Measurements from ENCODE around the gene CAMK2N2. TPM values are rescaled to one million over a fixed set of nuclear protein-coding genes. Genes with fewer than 3 reads are reported as not detected.
A peak's percentile ranks its signal among the peaks of the same experiment; 100 is the strongest.
"Not testable (repeated sequence)": the region's sequence is repeated elsewhere in the genome, so short reads cannot be mapped to it uniquely, and the experiment has no call there.

The CAMK2N2 gene
- total RNA-seq, 1 experiment from 2014 or later: 1.6 TPM

DNA sequence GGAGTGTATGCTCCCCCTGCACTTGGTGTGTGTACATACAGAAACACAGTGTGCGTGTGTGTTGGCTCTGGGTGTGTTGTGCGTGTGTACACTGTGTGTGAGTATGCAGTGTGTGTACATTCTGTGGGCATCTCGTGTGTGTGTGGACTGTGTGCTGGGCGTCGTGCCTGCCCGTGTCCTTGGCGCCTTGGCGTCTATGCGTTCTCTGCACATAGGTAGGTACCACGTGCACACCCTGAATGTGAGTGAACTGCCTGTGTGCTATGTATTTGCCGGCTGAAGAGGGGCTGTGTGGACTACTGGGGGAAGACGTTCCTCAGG is 14.0 kb upstream of the CAMK2N2 start:
- no peak for DNase-seq (ENCODE audit: low spot score)

DNA sequence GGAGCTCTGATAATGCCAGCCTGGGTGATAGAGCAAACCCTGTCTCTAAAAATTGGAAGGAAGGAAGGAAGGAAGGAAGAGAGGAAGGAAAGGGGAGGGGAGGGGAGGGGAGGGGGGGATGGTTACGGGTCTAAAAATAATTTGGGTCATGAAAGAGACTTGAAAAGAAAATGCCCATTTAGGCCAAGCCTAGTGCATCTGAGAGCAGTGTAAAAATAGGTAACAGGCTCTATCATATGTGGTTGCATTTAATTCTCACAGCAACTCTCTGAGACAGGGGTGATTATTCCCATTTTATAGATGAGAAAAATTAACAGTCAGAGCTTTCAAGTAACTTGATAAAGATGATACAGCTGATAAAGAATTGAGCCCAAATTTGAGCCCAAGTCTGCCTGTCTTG is 10.9 kb upstream of the CAMK2N2 start:
- no peak for DNase-seq (ENCODE audit: low spot score)

DNA sequence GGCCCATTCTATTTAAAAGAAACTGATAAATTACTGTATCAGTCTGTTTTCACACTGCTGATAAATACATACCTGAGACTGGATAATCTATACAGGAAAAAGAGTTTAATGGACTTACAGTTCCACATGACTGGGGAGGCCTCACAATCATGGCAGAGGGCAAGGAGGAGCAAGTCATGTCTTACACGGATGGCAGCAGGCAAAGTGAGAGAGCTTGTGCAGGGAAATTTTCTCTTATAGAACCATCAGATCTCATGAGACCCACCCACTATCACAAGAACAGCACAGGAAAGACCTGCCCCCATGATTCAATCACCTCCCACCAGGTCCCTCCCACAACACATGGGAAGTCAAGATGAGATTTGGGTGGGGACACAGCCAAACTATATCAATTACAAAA is 5.9 kb upstream of the CAMK2N2 start:
- DNase-seq (ENCODE audit: low spot score): not testable (repeated sequence)

DNA sequence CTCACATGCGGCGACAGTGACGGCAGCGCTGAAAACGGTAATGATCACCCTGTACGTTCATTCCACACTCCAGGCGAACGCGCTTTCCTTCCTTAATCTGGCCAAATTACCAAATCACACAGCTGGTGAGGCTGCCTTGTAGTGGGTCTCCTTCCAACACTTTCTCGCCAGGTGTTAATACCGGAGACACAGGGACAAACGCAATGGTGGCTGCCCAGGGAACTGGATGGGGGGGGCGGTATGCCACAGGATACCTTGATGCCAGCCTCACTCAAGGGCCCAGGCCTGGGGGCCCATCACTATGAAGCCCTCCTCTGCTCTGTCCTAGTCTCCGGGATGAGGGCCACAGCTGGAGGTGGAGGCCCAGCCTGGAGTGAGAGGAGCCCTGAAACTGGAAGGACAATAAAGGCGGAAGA is 1.4 kb upstream of the CAMK2N2 start:
- no peak for DNase-seq (ENCODE audit: low spot score)

DNA sequence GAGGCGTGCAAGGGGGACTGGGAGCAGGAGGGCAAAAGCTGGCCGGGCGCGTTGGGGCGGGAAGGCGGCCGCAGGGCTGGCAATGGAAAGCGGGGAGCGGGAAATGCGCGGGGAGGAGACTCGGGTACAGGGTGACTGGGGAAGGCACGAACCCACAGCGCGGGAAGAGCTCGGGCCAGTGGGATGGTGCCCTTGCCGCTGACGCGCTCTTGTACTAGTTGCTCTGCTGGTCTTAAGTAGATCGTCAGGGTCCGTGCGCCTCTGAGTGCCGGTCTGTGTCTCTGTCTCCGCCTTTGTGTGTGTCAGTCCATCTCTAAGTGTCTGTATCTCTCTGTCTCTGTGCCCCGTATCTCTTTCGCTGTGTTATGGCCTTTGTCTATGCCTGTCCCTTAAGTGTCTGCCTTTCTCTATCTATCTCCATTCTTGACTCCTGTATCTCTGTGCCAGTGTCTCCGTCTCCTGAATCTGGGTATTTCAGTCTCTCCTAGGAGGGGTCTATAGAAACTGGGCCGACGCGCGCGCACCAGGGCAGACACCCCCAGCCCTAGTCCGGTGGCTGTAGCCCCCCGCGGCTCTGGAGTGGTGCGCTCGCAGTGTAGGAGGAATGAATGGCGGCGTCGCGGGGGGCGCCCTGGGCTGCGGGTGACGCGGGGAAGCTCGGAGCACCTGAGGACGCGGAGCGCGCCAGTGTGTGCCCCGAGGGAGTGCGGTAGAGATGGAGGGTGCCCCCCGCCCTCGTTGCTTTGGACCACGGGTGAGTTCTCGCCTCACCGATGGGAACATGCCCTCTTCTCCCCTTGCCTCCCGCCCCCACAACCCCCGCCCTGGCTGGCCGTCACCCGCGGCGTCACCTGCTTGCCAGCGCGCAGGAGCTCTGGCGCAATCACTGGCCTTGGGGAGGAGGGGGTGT is 756 bp upstream of the CAMK2N2 start:
- DNase-seq (ENCODE audit: low spot score): peak; percentile 45

DNA sequence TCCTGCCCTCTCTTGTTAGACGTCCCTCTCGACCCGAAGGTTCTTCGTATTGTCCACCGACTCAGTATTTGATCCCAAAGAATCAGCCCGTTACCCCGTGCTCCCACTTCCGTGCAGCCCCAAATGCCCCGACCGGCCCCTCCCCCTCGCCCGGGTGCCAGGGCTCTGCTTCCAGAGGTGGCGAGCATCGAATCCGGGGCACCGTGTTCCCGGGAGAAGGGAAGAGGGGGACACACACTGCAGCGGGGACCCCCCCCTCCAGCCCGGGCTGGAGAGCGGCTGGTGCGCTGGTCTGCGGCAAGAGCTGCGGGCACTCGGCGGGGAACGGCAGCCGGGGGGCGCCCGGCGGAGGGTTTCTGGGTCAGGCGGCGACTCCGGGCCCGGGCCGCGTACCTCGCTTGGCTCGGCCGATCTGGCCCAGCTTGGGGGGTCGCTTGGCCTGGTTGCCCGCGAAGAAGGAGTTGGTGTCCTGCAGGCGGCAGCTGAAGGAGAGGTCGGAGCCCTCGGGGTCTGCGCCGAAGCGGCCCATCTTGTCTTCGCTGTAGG is 556 bp downstream of the CAMK2N2 start:
- DNase-seq (ENCODE audit: low spot score): no peak

DNA sequence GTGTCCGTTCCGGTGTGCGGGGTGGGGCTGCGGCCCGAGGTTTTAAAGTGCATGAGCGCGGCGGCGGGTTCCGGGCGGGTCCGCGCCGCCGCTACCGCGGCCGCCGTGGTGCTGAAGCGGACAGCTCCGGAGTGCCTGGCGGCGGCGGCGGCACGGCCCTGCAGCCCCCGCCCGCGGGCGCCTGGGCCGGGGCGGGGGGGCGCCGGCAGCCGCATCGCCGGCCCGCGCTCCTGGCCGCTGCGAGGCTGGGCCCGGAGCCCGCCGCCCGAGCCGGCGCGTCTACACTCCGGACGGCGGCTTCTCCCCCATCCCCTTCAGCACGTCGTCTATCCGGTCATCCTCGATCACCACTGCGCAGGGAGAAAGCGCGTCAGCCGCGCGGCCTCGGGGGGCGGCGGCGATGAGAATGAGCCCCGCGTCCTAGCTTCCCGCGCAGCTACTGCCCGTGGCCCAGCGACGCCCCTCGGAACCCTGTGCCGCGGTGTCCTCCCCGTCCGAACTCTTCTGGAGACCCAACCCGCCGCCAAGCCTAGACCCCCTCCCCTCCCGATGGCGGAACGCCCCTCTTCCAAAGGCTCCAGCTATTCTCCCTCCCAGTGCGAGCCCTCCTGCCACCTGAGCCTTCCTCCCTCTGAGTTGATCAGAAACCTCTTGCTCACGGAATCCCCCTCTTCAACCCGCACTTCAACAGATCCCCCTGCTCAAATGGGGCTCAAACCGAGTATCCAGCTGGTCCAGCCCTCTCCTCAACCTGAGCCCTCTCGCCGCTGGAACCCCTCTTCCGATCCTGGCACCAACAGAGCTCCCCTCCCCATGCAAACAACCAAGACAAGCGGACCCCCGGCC is 1.3 kb downstream of the CAMK2N2 start:
- no peak for DNase-seq (ENCODE audit: low spot score)

DNA sequence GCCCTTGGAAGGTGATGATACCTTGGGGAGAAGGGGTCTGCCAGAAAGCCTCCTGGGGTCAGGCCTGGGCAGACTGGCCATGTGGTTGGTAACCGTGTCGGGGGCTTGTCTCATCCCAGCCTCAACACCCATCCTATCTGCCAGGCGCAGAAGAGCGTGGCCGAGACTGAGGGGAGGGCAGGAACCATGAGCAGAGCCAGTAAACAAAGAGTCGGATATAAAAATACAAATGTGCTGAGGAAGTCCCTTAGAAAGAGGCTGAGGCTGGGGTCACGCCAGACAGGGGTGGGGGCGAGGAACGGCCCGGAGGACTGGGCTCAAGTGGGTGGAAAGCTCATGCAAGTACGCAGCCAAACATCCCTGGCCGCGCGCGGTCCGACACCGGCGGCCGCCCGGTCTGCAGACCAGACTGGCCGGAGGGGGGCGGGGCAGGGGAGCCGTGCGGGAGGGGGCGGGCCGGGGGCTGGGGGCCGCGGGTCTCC is 1.9 kb downstream of the CAMK2N2 start:
- DNase-seq (ENCODE audit: low spot score): no peak

DNA sequence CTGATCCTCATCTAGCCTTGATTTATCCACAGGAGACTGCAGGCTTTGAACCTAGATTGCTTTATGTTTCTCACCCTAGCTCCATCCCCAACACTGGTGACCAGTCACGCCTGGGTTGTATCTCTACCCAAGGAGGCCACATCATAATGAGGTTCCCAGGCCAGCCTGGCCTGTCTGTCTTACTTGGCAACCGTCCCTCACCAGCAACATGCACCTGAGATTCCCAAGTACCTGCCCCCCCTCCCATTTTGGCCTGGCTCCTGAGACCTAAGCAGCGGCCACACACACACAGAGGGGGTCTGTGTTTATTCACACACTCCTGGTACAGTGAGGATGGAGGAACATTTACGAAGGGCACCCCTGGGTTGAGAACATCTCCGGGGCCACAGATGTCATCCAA is 2.4 kb downstream of the CAMK2N2 start:
- DNase-seq (ENCODE audit: low spot score): no peak

DNA sequence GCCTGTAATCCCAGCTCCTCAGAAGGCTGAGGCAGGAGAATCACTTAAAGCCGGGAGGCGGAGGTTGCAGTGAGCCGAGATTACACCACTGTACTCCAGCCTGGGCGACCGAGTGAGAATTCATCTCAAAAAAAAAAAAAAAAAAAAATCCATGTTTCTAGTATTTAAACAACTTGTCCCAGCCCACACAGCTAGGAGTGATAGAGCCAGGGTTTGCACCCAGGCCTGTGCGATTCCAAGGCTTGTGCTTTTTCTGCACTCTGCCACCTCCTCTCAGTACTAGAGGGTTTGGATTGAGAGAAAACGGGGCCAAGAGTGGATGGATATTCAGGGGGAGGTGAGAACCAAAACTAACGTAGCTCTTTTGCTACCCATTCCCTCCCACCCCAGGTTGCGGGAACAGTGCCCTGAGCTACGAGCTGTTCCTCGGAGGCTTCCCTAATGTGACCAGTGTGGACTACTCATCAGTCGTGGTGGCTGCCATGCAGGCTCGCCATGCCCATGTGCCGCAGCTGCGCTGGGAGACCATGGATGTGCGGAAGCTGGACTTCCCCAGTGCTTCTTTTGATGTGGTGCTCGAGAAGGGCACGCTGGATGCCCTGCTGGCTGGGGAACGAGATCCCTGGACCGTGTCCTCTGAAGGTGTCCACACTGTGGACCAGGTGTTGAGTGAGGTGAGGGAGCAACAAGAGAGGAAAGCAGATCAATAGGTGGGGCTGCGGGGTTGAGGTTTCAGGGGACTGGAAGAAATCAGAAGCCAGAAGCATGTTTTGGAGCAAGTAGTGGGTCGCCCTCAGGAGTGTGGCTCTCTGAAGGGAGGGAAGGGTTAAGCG is 4.1 kb downstream of the CAMK2N2 start:
- DNase-seq (ENCODE audit: low spot score): no peak

DNA sequence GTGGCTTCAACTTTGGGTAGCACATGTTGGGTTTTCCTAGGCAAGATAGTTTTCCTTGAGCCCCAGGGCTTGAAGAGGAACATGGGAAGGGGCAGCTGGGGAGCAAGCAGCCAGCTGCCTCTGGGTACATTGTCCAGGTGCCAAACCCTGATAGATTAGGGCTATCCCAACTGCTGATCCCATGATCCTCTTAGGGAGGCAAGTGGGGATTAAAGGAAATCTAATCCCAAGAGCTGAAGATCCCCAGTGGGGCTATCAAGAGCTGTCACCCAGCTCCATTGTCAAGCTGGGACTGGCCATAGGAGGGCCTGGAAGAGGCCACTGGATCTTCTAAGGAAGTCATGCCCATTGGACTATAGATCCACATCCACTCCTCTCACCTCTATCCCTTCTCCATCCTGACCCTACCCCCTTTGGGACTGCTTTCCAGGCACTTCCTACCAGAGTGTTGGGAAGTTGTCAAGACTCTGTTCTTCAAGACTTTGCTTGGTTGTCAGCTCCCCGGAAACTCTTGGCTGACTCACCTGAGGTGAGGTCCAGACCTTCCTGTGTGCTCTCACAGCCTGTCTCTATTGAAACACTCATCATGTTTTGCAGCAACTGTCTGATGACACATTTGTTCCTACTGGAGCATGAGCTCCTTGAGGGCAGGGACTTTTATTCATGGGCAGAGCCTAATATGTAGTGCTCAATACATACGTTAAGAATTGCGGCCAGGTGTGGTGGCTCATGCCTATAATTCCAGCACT is 5.9 kb downstream of the CAMK2N2 start:
- DNase-seq (ENCODE audit: low spot score): no peak

DNA sequence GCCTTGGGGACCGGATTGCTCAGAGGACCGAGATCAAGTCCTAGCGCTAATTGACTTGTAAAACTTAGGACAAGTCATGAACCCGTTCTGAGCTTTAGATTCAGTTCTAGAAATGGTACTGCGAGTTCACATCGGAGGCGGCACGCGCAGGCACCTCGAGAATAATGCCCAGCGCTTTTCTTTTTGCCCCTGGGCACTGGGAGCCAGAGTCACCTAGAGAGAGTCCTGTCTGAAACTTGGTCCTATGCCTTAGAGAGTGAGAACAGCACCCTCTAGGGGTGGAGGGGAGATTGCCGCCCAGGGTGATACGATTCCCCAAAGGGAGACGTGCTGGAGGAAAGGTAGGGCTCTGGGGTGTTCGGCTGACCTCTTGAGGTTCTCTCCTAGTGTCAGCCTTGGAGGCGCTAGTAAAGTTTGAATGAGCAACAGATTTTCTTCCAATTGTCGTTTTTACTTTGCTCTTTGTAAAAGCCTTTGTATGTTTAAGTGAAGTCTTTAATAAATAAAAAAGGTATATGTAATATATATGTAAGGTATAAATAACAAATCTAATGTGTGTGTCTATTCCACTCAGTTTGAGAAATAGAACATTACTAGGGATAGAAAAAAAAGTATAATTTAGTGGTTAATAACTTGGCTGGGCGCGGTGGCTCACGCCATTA is 11.1 kb downstream of the CAMK2N2 start:
- DNase-seq (ENCODE audit: low spot score): peak; percentile 91

DNA sequence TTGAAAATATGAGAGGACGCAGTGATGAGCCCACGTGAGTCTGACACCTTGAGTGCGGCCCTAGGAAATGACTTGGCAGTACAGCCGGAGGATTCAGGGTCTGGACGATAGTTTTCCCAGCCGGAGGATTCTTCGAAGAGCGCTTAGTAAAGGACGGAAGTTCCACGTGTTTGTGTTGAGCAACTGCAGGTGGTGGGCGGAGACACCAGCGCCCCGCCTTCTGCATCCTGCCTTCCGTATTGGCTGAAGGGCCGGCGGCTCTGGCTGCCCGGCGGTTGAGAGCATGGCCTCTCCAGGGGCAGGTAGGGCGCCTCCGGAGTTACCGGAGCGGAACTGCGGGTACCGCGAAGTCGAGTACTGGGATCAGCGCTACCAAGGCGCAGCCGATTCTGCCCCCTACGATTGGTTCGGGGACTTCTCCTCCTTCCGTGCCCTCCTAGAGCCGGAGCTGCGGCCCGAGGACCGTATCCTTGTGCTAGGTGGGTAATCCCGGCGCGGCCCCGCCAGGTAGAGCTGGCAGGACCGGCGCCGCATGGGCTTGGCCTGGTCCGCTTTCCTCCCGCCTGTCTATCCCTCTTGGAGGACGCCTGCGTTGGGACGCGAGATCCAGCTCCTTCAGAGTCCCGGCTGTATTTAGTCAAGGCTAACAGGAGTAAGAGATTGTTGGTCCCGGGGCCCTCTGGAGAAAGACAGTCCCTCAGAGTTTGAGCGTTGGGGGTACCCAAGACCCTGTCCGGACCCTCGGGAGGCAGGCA is 11.8 kb downstream of the CAMK2N2 start, which contains the start of gene EEF1AKMT4:
Gene EEF1AKMT4 (plus strand): TSS at position 261 of the 755 bp plus-strand sequence. CDS start 23 bp downstream, at position 284.
- DNase-seq (ENCODE audit: low spot score): peak; percentile 97

DNA sequence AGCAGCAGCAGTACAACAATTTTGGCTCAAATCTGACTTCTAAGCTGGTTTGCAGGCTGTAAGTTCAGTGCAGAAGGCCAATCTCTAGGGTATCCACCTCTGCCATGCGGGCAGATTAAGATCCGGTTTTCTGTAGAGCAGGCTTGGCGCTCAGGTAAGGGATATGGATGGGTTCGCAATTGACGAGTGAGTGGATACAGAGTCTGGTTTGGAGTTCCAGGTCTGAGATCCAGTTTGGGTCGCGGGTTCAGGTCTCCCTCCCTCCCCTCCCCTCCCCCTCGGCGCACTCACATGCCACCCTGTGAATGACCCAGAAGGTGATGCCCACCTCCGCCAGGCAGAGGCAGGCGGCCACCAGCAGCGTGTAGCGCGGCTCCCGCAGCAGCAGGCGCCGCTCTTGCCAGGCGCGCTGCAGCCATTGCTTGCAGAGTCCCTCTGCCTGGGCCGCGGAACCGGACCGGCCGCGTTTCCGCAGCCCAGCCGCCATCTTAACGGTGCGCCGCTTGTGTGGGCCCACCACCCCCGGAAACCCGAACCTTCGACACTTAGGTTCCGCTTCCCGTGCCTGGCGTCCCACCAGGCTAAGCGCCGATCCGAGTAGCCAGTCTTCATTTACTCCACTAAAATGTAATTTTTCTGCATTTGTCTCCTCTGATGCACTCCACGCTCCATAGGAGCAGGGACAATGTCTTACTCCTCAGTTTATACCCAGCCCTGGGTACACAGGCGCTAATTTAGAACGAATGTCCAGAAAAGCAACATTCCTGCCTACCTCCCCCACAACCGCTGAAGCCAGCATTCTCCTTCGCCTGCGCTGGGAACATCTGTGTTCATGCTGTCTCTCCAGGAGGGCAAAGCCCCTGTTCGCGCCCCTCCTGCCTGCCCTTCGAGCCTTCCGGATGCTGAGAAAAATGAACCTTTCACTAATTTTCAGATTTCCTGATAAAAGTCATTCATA is 12.6 kb downstream of the CAMK2N2 start, which contains the start of gene ALG3:
Gene ALG3 (minus strand): TSS at position 509 of the 958 bp plus-strand sequence. CDS start 22 bp downstream, at position 487.
- peak; percentile 65 for DNase-seq (ENCODE audit: low spot score)

DNA sequence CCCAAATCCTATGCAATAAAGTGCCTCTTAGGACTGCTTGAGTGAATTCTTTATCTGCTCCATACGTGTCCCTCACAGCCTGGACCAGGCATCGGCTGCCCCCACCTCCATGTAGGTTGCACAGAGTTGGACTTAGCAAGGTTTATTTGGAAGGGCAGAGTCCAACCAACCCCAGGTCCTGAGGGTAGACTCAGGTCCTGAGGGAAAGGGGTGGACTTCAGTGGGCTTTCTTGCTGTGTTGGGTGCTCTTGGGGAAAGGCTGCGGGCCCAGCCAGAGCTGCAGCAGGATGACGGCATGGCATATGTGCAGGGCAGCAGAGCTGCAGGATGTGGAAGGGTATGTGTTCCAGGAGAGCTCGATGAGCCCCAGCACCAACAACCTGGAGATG is 19.1 kb downstream of the CAMK2N2 start:
- DNase-seq (ENCODE audit: low spot score): no peak

DNA sequence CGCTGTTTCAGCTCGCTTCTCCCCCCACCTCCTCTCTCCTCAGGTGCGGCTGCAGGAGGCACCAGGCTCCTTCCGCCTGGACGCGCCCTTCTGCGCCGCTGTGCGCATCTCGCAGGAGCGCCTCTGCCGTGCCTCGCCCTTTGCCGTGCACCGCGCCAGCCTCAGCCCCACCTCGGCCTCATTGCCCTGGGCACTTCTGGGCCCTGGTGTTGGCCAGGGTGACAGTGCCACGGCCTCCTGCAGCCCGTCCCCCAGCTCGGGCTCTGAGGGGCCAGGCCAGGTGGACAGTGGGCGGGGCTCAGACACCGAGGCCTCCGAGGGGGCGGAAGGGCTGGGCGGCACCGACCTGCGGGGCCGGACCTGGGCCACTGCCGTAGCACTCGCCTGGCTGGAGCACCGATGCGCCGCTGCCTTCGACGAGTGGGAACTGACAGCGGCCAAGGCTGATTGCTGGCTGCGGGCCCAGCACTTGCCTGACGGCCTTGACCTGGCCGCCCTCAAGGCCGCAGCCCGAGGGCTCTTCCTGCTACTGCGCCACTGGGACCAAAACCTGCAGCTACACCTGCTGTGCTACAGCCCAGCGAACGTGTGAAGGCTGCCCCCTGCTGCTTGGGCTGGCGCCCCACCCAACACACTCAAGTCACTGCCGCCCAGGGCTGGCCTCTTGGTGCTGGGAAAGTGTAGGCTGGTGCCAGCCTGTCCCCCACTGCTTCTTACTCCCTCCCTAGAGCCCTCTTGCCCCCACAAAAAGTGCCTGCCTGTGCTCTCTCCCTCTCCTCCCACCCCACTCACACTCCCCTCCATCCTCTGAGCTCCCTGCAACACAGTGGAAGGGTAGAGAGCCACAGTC is 19.7 kb downstream of the CAMK2N2 start:
- no peak for DNase-seq (ENCODE audit: low spot score)

DNA sequence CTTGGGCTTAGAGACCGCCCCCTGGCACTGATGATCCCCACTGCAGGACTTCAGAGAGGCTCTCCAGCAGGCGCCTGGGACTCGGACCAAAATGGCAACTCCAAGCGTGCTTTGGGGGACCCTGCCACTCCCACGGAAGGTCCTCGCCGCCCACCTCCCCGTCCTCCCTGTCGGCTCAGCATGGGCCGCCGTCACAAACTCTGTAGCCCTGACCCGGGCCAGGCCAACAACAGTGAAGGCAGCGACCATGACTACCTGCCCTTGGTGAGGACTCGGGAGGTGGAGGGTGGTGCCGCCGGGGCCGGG is 20.3 kb downstream of the CAMK2N2 start:
- DNase-seq (ENCODE audit: low spot score): no peak
